Tibial nerve (tissue), 4 donors: ENCODE measurements around the gene ADAMTSL1. TPM values are rescaled to one million over a fixed set of nuclear protein-coding genes. Genes with fewer than 3 reads are reported as not detected.
A peak's percentile ranks its signal among the peaks of the same experiment; 100 is the strongest.

Experiments
- DNase-seq, 2 donors: peaks; one replicate each; pipeline ENCODE4 v3.0.0-alpha.2; 2019; ENCODE audit warnings: low spot score in 2 of 2
- H3K27ac ChIP-seq, 4 donors: fragments of 200-600 bp; sonication (generic) in 3 of 4; one replicate each; pipeline ENCODE4 v1.5.1; 2017 to 2019; ENCODE audit warnings: mild to moderate bottlenecking in 1 of 4
- H3K27me3 ChIP-seq, 2 donors: fragments of 200-600 bp; sonication (generic) in 1 of 2; one replicate each; pipeline versions ENCODE4 v1.5.1 to v1.6.0; 2017 to 2019
- H3K36me3 ChIP-seq, 3 donors: fragments of 200-600 bp; sonication (generic); one replicate each; pipeline ENCODE4 v1.5.1; 2018 to 2019
- H3K4me1 ChIP-seq, 4 donors: fragments of 200-600 bp; sonication (generic) in 3 of 4; one replicate each; pipeline ENCODE4 v1.5.1; 2017 to 2019
- H3K4me3 ChIP-seq, 4 donors: fragments of 200-600 bp; sonication (generic) in 3 of 4; one replicate each; pipeline ENCODE4 v1.5.1; 2017 to 2019; ENCODE audit warnings: mild to moderate bottlenecking in 1 of 4, moderate library complexity in 1 of 4
- H3K9me3 ChIP-seq, 4 donors: fragments of 200-600 bp; sonication (generic) in 3 of 4; one replicate each; pipeline ENCODE4 v1.5.1; 2017 to 2019
- CTCF ChIP-seq, 5 experiments: fragments of 200-600 bp in 3 of 5; fragments of 450-650 bp in 2 of 5; sonication (generic) in 3 of 5; IDR thresholded peaks; one replicate each; pipeline ENCODE4 v1.5.1; 2016 to 2019; ENCODE audit warnings: antibody characterized with exemption in 5 of 5, mild to moderate bottlenecking in 3 of 5, moderate library complexity in 2 of 5
- EP300 ChIP-seq, 2 donors: sonication (generic); formaldehyde crosslinking; IDR thresholded peaks; one replicate each; pipeline ENCODE4 v1.6.1; 2017; ENCODE audit warnings: antibody characterized with exemption in 2 of 2, mild to moderate bottlenecking in 1 of 2
- POLR2A ChIP-seq, 2 donors: fragments of 450-650 bp; IDR thresholded peaks; one replicate each; pipeline ENCODE4 v1.6.1; 2017; ENCODE audit warnings: antibody characterized with exemption in 2 of 2, mild to moderate bottlenecking in 2 of 2, moderate library complexity in 2 of 2
- WGBS, 2 donors: methylation state at CpG; one replicate each; pipeline ENCODE4 v1.1.5; 2018; 5-methylcytosine and 5-hydroxymethylcytosine counted together
- total RNA-seq, 4 donors: library from RNA; depleted of rRNA; stranded (reverse); fragments of >200 nt; gene quantifications; one replicate each; pipeline ENCODE4 v1.1.0, GENCODE V29; 2016

ADAMTSL1 gene
- total RNA-seq, 4 donors from 2014 or later: 11.9 to 27.1 (median 21.3) TPM

- TF ChIP-seq POLR2A (IDR thresholded peaks at IDR 0.05) (no peak), CTCF (IDR thresholded peaks at IDR 0.05) (peak in 2 of 5 experiments; percentile 9 to 24)
- Histone ChIP-seq H3K36me3 (no peaks in the 10 kb centered on the region), H3K27ac (no peak overlapping the region), H3K4me3 (no peak overlapping the region), H3K27me3 (no peaks in the 10 kb centered on the region), H3K4me1 (peaks cover 0 to 11% (median 0%) of the 10 kb centered on the region in 4 donors), H3K9me3 (no peaks in the 10 kb centered on the region)
- 73 to 81% methylated on average over 4 of the region's 4 CpGs for WGBS, 2 donors
- no peak for DNase-seq
Measured at GRCh38 chr9:18824095-18824666, 350.2 kb downstream of the ADAMTSL1 start.

DNA sequence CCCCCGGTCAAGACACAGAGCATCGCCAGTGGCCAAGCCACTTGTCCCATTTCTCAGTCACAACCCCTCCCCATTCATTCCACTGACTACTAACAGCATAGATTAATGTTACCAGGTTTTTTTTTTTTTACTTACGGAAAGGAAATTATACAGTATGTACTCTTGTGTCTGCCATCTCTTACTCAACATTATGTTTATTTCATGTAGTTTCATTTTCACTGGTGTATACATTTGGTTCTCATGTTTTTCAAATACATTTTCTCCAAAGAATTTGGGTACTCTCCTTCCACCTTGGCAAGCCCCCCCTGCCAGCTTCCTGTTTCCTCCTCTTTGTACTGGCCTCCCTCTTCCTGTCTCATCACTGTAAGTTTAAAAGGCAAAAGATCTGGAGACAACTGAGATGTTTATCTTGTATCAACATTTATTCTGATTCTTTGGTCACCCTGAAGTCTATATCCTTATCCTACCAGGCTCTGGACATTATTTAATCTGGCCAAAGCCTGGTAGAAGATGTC is 351.8 kb downstream of the ADAMTSL1 start:
- no peak for DNase-seq
- TF ChIP-seq EP300 (IDR thresholded peaks at IDR 0.05): no peak
- TF ChIP-seq POLR2A (IDR thresholded peaks at IDR 0.05): no peak
- no peak for TF ChIP-seq CTCF (IDR thresholded peaks at IDR 0.05)
- H3K27me3 ChIP-seq: no peaks in the 10 kb centered on the region
- H3K36me3 ChIP-seq: no peaks in the 10 kb centered on the region
- H3K9me3 ChIP-seq: no peaks in the 10 kb centered on the region
- peaks cover 0 to 11% (median 0%) of the 10 kb centered on the region in 4 donors for H3K4me1 ChIP-seq
- H3K27ac ChIP-seq: no peak overlapping the region
- H3K4me3 ChIP-seq: no peak overlapping the region
- WGBS, 2 donors: 74 to 96% methylated on average over 3 of the region's 3 CpGs

DNA sequence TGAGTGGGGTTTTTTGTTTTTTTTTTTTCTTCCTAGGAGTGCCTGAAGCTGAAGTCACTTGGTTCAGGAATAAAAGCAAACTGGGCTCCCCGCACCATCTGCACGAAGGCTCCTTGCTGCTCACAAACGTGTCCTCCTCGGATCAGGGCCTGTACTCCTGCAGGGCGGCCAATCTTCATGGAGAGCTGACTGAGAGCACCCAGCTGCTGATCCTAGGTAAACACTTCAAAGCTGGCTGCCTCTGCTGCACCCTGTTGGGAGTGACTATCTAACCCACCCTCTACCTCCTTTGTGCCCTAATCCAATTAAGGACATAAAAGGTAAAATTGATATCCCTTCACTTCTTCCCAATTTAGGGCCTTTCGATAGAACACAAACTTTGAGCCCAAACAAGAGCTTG is 352.3 kb downstream of the ADAMTSL1 start:
- WGBS, 2 donors: 86 to 94% methylated on average over 6 of the region's 6 CpGs

DNA sequence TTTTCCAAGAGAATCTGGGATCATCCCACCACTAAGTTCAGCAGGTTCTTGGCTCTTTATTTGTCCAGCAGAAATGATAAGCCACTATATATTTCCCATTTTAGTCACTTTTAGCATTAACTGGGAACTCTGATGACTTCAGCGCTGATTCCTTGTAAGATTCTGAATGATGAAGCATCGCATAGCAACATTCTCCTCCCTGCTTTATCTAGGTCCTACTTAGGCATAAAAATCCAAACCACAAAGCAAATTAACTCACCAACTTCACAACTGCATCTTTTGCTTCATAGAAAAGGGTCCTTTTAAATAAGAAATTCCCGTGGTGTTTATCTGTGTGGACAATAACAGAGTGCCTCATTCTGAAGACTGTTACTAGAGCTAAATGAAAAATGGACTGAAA is 355.1 kb downstream of the ADAMTSL1 start:
- no peak overlapping the region for H3K4me3 ChIP-seq
- 83 to 85% methylated on average over 3 of the region's 3 CpGs for WGBS, 2 donors
- TF ChIP-seq POLR2A (IDR thresholded peaks at IDR 0.05): no peak
- TF ChIP-seq EP300 (IDR thresholded peaks at IDR 0.05): no peak
- TF ChIP-seq CTCF (IDR thresholded peaks at IDR 0.05): no peak
- H3K27me3 ChIP-seq: no peaks in the 10 kb centered on the region
- no peak for DNase-seq
- peaks cover 0 to 11% (median 0%) of the 10 kb centered on the region in 4 donors for H3K4me1 ChIP-seq
- H3K9me3 ChIP-seq: no peaks in the 10 kb centered on the region
- no peak overlapping the region for H3K27ac ChIP-seq
- H3K36me3 ChIP-seq: no peaks in the 10 kb centered on the region

More for the DNA sequence above, 352.3 kb downstream of the ADAMTSL1 start:
- DNase-seq: no peak
- TF ChIP-seq CTCF (IDR thresholded peaks at IDR 0.05) (no peak), POLR2A (IDR thresholded peaks at IDR 0.05) (no peak), EP300 (IDR thresholded peaks at IDR 0.05) (no peak)
- H3K27me3 ChIP-seq: no peaks in the 10 kb centered on the region
- no peaks in the 10 kb centered on the region for H3K36me3 ChIP-seq
- H3K4me1 ChIP-seq: peaks cover 0 to 11% (median 0%) of the 10 kb centered on the region in 4 donors
- H3K9me3 ChIP-seq: no peaks in the 10 kb centered on the region
- H3K27ac ChIP-seq: no peak overlapping the region
- H3K4me3 ChIP-seq: no peak overlapping the region

GRCh38 chr9:18829873-18830272 is 355.9 kb downstream of the ADAMTSL1 start:
- 59 to 69% methylated on average over 4 to 5 of the region's 5 CpGs for WGBS, 2 donors
- no peaks in the 10 kb centered on the region for H3K9me3 ChIP-seq
- peaks cover 0 to 9% (median 0%) of the 10 kb centered on the region in 4 donors for H3K4me1 ChIP-seq
- no peak overlapping the region for H3K4me3 ChIP-seq
- DNase-seq: no peak
- no peaks in the 10 kb centered on the region for H3K36me3 ChIP-seq
- H3K27ac ChIP-seq: no peak overlapping the region
- no peak for TF ChIP-seq CTCF (IDR thresholded peaks at IDR 0.05)
- no peak for TF ChIP-seq EP300 (IDR thresholded peaks at IDR 0.05)
- no peak for TF ChIP-seq POLR2A (IDR thresholded peaks at IDR 0.05)
- no peaks in the 10 kb centered on the region for H3K27me3 ChIP-seq
